GM18868 (cell line): ENCODE results near the gene B3GNT7.

ENCODE experiments used
- ATAC-seq: cut with Tn5 transposase; IDR thresholded peaks from one replicate; pipeline ENCODE4 v1.9.1; 2021; ENCODE audit warnings: mild to moderate bottlenecking, moderate library complexity; ENCODE audit not compliant: unreplicated experiment

B3GNT7 gene

DNA sequence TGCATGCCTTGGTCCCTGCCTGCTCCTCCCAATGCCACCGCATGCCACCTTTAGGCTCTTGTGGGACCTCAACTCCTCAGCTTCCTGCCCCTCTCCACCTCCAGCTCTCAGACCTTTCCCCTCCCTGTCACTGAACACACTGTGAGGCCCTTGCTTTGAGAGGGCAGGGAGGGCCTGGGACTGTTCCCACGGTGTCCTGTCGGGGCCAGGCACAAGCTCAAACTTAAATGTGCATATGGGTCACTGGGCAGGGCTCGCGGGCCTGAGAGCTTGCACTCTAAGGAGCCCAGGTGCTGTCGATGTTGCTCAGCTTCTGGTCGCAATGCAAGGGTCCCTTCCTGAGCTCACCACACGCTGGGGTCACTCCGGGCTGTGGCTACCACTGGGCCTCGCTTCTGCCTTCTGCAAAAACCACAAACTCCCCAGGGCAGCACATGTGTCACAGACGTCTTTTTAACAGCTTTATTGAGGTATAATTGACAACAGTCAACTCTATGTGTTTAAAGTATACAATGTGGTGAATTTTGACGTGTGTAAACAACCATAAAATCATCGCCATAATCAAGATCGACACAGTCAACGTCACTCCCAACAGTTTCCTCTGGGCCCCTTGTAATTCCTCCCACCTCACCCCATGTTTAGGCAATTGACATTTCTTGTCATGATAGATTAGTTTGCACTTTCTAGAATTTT is 11.9 kb upstream of the B3GNT7 start:
- no peak for ATAC-seq

DNA sequence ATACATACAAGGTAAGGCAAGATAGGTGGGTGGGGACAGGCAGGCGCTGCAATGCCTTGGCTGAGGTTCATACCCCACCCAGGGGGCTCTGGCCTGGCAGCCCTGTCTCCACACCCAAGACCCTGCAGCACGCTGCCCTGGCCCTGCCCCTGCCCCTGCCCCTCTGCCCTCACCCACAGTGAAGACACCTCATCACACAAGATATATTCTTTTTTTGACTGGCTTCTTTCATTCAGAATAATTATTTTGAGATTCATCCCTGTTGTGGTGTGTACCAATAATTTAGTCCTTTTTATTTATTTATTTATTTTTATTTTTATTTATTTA is 11.4 kb upstream of the B3GNT7 start:
- no peak for ATAC-seq

DNA sequence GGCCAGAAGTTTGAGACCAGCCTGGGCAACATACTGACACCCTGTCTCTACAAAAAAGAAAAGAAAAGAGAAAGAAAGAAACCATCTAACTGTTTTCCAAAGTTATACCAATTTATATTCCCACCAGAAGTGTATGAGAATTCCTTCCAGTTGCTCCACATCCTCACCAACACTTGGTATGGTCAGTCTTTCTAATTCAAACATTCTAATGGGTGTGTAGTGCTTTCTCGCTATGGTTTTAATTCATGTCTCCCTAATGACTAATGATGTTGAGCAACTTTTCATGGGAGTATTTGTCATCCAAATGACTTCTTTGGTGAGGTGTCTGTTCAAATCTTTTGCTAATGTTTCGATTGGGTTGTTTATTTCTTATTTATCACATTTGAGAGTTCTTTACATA is 10.5 kb upstream of the B3GNT7 start:
- ATAC-seq, result no peak

DNA sequence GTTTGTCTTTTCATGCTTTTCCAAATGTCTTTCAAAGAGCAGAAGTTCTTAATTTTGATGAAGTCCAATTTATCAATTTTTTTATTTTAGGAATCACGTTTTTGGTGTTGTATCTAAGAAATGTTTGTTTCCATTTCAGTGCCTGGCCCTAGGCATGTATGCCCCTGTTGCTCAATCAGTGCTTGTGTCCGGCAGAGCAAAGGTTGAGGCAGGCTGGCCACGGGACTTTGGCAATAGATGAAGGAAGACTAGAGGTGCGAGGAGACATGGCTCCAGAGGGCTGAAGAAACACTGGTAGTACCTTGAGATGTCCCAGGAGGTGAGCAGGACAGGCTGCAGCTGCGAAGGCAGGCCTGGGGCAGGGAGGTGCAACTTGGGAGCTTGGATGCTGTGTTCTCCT is 10.1 kb upstream of the B3GNT7 start:
- no peak for ATAC-seq

DNA sequence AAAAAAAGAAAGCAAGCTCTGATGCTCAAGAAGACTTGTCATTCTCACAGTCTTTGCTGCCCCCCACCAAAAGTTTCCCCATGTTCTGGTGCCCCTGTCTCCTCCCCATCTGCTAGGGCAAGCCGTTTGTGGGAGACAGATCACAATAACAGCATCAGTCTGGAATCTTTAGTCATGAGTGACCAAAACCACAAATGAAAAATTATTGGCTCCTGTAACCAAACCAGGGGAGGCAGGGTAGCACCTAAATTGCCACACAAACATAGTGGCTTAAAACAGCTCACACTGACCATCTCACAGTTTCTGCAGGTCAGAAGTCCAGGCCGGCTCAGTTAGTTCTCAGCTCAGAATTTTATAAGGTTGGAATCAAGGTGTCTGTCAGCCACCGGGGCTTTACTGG is 9.1 kb upstream of the B3GNT7 start:
- ATAC-seq, result no peak

DNA sequence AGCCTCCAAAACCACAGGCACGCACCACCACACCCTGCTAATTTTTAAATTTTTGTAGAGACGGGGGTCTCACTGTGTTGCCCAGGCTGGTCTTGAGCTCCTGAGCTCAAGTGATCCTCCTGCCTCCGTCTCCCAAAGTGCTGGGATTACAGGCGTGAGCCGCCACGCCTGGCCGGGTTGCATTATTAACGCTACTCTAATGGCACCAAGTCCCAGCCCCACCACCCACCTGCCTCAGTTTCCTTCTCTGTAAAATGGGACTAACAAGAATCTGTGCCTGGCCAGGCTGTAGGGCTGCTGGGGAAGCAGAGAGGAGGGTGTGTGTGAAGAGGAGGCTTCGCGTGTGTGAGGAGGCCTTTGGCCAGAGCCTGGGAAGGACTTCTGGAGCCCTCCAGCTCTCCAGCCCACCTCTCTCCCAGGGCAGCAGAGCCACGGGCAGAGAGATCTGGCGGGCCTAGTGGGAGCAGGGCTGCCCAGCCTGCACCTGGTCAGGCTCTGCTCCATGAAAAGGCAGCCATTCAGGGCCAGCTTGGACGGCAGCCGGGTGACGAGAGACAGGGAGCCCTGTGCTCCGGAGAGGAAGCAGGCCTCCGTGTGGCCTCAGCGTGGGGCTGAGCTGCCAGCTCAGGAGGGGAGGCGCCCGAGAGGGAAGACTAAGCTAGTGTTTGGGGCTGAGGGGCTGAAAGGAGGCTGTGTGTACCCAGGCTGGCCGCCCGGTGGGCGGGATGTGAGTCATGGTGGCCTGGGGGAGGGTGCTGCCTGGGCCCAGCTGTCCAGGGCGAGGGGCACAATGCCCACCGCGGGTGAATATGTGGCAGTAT is 7.4 kb upstream of the B3GNT7 start:
- no peak for ATAC-seq

DNA sequence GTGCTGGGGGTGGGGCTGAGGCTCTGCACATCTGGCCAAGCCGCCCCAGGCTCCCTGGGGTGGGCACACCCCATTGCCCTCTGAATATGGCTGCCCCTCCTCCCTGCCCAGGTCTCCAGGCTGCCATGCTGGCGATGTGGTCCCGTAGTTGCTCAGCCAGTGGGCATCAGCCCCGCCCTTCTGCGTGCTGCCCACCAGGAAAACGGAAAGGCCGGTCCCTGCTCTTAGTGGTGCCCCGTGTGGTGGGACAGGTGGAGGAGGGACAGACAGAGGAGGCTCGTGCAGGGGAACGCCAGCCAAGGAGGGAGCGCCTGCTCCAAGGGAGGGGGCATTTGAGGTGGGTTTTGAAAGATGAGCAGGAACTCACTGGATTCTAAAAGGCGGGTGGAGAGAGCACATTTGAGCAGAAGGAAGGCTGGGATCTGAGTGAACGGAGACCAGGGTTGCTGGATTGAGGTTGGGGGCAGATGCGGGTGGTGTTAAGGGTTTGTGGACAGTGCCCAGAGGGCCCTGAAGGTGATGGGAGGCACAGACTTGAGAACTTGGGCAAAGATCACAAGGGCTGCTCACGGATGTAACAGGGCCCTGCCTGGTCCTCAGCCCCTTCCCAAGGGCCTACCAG is 6.7 kb upstream of the B3GNT7 start:
- no peak for ATAC-seq

DNA sequence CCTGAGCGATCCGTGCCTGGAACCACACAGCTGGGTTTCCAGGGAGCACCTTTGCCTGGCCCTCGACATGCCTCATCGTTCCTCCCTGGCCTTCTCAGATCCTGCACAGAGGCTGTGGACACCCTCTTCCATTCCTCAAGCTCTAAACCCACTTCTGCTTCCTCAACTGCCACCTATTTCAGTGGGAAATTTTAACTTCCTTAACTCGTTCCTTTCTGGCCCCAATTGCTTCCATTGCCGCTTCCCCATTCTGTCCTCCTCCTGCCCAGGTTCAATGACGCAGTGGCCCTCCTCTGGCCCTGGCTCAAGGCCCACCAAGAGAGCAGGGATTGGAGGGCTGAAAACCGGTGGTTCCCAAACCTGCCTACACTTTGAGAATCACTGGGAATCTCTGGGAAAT is 4.8 kb upstream of the B3GNT7 start:
- ATAC-seq, result no peak

DNA sequence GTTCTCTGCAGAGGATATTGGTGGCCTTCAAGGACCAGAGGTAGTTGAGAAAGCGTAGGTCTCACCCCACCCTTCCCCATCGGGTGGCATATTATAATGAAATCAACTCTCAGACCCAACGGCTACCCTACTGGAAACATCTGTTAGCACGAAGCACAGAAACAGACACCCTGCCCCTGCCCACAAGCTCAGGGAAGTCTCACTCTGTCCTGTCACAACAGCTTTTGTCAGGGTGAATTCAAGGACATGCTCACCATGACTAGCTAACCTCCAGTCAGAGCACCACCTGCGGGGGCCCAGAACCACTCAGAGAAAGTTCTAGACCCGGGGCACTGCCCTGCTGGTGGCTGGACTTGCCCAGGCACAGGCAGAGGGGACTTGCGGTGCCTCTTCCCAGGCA is 3.5 kb upstream of the B3GNT7 start:
- ATAC-seq, result no peak

DNA sequence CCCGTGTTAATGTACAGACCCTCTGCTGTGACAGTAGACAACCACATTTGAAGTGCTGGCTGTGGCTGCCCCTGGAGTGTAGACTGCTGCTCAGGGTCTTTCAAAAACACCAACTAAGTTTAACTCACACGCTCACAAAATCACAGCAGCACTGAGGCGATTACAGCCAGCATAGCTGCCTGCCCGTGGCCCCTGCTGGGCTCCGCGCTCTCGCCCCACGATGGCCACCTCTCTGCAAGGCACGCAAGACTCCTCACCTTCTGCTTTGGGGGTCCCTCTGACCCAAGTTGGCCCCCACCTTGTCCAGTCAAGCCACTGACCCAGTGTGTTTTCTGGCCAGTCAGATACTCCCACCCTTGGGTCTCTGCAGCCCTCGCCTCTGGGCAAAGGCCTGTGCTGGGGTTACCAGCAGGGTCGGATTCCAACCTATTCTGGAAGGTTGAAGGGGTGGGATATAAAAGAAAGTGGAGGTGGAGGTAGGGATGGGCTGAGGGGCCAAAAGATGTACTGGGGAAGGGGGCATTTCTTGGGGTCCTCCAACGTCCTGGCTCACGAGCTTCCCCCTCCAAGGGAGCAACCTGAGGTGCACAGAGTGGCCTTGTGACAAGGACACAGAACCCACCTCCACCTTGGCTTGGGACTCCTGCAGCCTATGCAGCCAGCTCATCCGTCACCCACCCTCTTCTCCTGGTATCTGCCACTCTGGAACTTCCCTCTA is 2.9 kb upstream of the B3GNT7 start:
- no peak for ATAC-seq

DNA sequence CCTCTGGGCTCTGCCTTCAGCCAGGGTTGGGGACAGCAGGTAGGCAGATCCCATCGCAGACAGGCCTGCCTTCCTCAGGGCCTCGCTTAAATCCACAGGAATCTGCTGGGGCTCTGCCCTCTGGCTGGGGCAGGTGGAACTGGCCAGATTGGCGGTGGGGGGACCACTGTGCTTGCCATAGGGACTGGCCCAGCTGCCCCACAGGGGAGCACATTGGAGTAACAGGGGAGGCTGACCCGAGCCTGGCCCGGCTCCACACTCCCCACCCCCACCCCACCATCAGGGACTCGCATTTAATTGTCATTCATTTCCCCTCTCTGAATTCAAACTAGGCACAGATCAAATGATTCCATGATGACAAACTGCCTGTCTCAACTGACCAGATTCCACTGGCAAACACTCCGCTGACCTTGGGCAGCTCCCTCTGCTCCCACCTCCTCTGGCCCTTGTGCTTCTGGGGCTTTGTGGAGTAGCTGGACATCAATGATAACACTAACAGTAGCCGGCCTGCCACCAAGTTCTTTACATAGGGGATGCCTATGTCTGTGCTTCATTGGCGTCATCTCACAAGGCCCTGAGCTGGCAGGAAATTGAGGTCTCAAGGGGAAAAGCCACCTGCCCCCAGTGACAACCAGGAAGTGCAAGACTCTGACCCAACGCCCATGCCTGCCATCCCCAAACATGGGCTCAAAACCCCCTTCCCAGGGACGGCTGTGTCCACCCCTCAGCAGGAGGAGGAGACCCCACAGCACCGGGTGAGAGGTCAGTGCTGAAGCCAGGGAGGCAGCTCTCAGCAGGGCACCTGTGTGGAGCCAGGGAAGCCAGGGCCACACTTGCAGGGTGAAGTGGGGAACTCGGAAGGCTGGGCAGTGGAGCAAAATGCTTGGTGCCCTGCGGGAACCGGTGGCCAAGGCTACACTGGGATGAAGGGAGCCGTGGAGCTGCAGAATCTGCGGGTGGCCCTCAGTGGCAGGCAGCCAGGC is 2.1 kb upstream of the B3GNT7 start:
- ATAC-seq, result no peak

DNA sequence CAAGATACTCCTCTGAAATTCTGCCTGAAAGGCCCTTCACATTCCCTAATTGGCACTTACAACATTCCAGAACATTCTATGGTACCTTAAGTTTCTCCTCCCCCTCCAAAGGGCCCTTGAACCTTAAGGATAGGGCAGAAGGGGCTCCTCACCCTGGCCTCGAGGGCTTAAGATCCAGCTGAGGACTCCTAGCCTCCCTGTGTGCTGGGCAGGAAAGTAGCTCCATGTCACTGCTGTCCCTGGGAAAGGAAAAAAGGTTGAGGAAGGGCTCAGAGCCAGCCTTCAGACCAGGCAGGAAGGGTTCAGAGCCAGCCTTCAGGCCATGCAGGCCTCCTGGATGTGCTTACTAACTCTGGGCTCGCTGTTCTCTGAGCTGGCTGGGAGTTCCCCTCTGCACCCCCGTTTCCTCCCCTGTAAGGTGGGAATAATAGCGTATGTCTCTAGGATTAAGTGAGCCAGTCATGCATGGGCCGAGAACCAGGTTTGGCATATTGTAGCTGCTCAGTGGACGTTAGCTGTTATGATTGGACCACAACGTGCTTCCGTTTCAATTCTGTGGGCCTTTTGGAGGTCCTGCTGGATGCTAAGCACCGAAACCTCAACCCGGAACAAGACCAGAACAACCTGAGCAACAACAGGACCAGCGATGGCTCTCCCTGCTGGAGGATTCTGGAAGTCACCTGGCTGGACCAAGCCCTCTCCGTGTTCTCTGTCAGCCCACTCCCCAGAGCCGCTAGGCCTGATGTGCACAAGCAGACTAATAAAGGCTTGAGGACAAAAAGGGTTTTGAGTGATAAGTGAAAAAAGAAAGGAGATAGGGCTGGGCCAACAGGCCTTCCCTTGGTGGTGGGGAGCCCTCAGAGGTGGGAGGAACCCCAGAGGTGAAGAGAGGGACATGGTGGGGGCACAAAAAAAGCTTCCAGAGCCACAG is 1.0 kb upstream of the B3GNT7 start:
- peak; percentile 41 for ATAC-seq

DNA sequence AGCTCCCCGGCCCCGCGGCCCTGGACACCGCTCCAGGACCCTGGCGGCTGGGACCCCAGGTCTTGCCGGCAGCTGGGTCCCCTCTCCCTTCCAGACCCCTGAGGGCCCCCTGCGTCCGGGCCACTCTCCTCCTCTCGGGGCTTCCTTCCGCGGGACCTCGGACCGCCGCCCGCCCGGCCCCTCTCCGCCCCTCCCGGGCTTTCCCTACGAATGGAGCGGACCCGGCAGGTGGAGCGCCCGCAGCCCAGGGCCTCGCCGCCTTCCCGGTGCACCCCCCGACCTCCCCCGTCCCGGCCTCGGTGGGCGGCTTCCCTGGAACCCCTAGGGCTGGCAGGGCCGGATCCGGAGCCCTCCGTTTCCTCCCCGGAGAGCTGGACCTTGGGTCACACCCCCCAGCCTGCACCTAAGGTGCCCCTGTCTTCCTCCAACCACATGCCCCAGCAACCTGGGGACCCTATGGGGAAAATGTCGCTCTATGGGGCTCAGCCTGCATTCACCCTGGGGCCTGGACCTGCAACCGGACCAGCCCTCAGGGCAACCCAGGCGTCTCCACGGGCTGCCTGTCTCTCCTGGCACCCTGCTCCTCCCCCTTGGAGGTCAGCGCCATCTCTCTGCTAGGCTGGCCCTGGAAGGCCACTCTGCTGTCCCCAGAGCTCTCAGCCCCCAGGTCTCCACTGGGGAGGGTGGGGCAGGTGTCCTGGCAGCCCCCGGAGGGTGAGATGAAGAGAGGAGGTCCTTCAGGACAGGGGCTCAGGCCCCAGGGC is 730 bp downstream of the B3GNT7 start:
- no peak for ATAC-seq

DNA sequence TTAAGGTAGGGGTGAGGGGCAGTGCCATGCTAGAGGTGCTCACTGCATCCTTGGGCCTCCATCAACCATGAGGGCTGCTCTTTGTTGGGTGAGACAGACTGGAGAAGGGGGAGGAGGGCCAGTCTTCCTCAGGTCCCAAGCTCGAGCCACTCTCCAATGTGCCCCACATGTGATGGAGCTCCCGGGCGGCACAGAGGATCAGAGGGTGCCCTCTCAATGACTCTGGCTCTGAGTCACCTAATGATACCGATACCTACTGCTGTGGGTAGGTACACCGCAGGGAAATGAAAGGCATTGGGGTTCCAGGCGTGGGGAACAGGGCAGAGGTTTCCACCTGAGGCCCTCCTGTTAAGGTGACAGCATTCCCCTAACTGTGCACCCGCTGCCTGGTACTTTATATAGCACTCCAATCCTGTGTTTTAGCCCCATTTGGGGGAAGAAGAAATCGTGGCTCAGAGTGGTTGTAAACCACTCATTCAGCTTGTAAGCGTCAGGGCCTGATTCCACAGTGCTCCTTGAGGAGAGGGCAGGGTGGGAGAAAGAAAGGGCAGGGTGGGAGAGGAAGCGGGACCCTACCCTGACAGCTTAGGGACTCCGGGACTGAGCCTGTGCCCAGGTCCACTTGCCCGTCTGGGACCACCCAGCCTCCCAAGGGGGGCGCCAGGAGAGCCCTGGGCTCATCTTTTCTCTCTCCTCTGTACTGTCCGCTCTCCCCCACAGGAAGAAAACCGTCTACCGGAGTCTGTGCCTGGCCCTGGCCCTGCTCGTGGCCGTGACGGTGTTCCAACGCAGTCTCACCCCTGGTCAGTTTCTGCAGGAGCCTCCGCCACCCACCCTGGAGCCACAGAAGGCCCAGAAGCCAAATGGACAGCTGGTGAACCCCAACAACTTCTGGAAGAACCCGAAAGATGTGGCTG is 1.8 kb downstream of the B3GNT7 start:
- no peak for ATAC-seq

DNA sequence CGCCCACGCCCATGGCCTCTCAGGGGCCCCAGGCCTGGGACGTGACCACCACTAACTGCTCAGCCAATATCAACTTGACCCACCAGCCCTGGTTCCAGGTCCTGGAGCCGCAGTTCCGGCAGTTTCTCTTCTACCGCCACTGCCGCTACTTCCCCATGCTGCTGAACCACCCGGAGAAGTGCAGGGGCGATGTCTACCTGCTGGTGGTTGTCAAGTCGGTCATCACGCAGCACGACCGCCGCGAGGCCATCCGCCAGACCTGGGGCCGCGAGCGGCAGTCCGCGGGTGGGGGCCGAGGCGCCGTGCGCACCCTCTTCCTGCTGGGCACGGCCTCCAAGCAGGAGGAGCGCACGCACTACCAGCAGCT is 2.4 kb downstream of the B3GNT7 start:
- ATAC-seq, result no peak

DNA sequence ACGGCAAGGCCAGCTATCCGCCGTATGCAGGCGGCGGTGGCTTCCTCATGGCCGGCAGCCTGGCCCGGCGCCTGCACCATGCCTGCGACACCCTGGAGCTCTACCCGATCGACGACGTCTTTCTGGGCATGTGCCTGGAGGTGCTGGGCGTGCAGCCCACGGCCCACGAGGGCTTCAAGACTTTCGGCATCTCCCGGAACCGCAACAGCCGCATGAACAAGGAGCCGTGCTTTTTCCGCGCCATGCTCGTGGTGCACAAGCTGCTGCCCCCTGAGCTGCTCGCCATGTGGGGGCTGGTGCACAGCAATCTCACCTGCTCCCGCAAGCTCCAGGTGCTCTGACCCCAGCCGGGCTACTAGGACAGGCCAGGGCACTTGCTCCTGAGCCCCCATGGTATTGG is 3.1 kb downstream of the B3GNT7 start:
- ATAC-seq, result no peak

DNA sequence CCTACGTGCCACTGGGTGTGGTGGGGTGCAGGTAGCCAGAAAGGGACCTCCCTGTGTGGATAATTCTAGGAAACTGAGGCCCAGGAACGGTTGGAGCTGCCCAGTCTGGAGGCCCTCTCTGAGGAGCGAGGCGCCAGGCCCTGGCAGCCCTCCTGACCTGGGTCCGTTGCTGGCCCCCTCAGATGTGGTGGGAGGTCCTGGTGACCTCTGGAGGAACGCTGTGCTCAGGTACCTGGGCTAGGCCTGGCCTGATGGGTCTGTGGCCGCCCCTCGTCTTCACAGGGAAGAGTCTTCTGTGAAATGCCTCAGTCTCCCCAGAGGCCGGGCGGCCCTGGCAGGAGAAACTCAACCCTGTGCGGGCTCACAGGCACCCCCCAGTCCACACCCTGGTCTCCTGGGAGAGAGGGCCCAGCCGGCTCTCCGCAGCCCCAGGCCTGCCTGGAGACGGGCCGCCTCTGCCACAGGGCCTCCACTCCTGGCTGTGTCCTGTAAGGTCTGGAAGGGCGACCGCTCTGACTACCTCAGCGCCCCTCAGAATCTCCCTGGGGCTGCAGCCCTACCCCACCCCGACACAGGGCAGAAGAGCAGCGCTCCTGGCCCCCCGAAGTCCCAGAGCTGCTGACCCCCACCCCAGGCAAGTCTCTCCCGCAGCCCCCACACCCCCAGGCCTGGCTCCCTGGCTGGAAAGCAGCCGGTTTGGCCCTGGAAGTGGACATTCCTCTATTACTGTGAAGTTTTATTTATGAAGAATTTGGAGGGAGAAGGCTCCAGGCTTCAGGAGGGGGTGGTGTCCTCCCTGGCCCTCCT is 3.7 kb downstream of the B3GNT7 start:
- no peak for ATAC-seq
